ENCODE measurements around the gene TTC36.

TTC36 gene

GRCh38 chr11:118529584-118530175 lies 2.4 kb downstream of the TTC36 start:
- H3K4me3 ChIP-seq (ENCODE audit: low read depth, low read length) = no peak overlapping the region
- no peak for DNase-seq (ENCODE audit: low read depth)

DNA sequence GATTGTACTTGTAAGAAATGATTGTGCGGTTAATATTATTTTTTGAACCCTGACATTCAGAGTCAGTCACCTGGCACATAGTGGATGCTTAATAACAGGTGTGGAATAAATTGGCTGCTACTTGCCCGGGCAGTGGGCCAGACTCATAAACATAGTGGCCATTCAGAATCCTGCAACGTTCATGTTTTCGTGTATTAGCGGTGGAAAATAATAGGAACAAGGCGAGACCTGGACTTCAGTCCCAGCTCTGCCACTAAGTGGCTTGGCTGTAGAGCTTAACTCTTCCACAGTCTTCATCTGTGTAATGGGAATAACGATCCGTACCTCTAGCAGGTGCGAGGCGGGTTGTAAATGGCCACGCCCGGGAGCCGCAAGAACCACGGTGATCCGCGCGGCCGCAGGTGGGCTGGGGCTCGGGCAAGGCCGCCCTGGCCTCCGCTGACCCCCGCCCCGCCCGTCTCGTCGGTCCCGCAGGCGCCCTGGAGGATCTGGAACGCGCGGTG lies 3.0 kb downstream of the TTC36 start:
- DNase-seq (ENCODE audit: low read depth) = no peak
- TF ChIP-seq POLR2A (IDR thresholded peaks at IDR 0.05; ENCODE audit: extremely low read depth, insufficient read length) (no peak), MYC (IDR thresholded peaks at IDR 0.05; ENCODE audit: low read depth, low read length) (no peak), CTCF (IDR thresholded peaks at IDR 0.05; ENCODE audit: low read depth, low read length) (no peak)
- TF ChIP-seq, protein P1, sequence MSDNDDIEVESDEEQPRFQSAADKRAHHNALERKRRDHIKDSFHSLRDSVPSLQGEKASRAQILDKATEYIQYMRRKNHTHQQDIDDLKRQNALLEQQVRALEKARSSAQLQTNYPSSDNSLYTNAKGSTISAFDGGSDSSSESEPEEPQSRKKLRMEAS (IDR thresholded peaks at IDR 0.05; ENCODE audit: low read depth, low read length) = no peak
- H3K4me3 ChIP-seq (ENCODE audit: low read depth, low read length) = no peak overlapping the region

More at GRCh38 chr11:118529584-118530175, 2.4 kb downstream of the TTC36 start:
- TF ChIP-seq POLR2A (IDR thresholded peaks at IDR 0.05; ENCODE audit: extremely low read depth, insufficient read length) (no peak), MYC (IDR thresholded peaks at IDR 0.05; ENCODE audit: low read depth, low read length) (no peak), CTCF (IDR thresholded peaks at IDR 0.05; ENCODE audit: low read depth, low read length) (no peak)
- TF ChIP-seq, protein P1 (IDR thresholded peaks at IDR 0.05; ENCODE audit: low read depth, low read length) = no peak

DNA sequence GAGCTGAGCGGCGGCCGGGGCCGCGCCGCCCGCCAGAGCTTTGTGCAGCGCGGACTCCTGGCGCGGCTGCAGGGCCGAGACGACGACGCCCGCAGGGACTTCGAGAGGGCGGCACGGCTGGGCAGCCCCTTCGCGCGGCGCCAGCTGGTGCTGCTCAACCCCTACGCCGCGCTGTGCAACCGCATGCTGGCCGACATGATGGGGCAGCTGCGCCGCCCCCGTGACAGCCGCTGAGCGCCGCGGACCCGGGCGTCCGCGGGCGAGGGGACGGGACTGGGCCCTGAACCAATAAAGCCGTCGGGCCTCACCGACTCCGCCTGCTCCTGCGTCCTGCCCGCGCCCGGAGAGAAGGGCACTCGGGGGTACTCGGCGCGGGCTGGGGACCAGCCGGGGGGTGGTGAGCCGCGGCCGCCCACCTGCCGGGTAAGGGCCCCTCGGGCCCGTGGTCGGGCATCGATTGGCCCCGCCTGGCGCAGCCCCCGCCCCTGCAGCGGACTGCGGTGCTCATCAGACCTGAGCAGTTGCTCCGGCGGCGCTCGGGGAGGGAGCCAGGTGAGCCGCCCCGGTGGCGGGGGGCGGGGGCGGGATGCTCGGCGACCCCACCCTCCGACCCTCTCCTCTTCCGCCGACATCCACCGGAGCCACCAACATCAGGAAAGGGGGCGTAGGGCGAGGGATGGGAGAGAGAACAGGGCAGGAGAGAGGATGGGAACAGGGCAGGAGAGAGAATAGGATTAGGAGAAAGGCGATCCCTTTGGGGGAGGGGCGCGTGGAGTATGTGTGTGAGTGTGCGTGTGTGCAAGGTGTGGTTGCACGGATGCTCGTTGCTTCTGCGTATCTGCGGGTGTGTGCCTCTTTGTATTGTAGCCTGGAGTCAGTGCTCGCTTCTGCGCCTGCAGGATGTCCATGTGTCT lies 3.7 kb downstream of the TTC36 start, which contains the start of gene TMEM25:
TMEM25 (plus strand) TSS at position 510 of the 914 bp plus-strand sequence. CDS start 610 bp downstream, outside the sequence.
- DNase-seq (ENCODE audit: low read depth) = peak; percentile 60
- no peak within 1 kb of the TSS for H3K4me3 ChIP-seq (ENCODE audit: low read depth, low read length)
- TF ChIP-seq POLR2A (IDR thresholded peaks at IDR 0.05; ENCODE audit: extremely low read depth, insufficient read length) (no peak), CTCF (IDR thresholded peaks at IDR 0.05; ENCODE audit: low read depth, low read length) (no peak)

DNA sequence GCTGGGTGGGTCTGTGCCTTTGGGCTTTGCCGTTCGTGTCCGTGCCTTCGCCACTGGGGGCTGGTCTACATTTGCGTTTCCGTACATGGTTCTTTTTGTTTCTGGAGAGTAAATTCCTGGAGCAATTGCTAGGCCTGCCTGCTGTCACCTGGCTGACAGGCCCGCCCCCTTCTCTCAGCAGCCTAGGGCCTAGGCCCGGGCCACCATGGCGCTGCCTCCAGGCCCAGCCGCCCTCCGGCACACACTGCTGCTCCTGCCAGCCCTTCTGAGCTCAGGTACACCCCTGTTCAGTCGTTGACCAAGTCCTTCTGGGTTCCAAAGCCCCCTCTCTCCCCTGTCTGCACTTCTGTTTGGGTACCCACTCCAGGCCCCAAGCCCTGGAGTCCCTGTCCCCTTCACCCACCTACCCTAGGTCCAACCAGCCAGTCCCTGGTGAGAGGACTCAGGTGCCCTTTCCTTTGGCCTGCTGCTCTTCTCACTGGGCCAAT lies 4.4 kb downstream of the TTC36 start:
- no peak for TF ChIP-seq MYC (IDR thresholded peaks at IDR 0.05; ENCODE audit: low read depth, low read length)
- TF ChIP-seq, protein P1 (IDR thresholded peaks at IDR 0.05; ENCODE audit: low read depth, low read length) = no peak
- TF ChIP-seq CTCF (IDR thresholded peaks at IDR 0.05; ENCODE audit: low read depth, low read length) = no peak
- TF ChIP-seq POLR2A (IDR thresholded peaks at IDR 0.05; ENCODE audit: extremely low read depth, insufficient read length) = no peak
- DNase-seq (ENCODE audit: low read depth) = no peak
- no peak overlapping the region for H3K4me3 ChIP-seq (ENCODE audit: low read depth, low read length)

DNA sequence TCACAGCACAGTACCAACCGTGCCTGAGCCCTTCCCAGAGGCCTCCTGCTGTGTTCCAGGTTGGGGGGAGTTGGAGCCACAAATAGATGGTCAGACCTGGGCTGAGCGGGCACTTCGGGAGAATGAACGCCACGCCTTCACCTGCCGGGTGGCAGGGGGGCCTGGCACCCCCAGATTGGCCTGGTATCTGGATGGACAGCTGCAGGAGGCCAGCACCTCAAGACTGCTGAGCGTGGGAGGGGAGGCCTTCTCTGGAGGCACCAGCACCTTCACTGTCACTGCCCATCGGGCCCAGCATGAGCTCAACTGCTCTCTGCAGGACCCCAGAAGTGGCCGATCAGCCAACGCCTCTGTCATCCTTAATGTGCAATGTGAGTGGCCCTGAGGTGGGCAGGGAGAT lies 4.8 kb downstream of the TTC36 start:
- no peak for DNase-seq (ENCODE audit: low read depth)
- no peak overlapping the region for H3K4me3 ChIP-seq (ENCODE audit: low read depth, low read length)
- TF ChIP-seq CTCF (IDR thresholded peaks at IDR 0.05; ENCODE audit: low read depth, low read length) = no peak
- TF ChIP-seq, protein P1 (IDR thresholded peaks at IDR 0.05; ENCODE audit: low read depth, low read length) = no peak
- TF ChIP-seq MYC (IDR thresholded peaks at IDR 0.05; ENCODE audit: low read depth, low read length) = no peak
- TF ChIP-seq POLR2A (IDR thresholded peaks at IDR 0.05; ENCODE audit: extremely low read depth, insufficient read length) = no peak

Measured in NB4 (cell line).